GM19035 (cell line): ENCODE data around the gene COX11.

Source experiments
- ATAC-seq: cut with Tn5 transposase; IDR thresholded peaks from one replicate; pipeline ENCODE4 v1.9.1; 2021; ENCODE audit not compliant: unreplicated experiment

COX11 gene, protein sequence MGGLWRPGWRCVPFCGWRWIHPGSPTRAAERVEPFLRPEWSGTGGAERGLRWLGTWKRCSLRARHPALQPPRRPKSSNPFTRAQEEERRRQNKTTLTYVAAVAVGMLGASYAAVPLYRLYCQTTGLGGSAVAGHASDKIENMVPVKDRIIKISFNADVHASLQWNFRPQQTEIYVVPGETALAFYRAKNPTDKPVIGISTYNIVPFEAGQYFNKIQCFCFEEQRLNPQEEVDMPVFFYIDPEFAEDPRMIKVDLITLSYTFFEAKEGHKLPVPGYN

DNA sequence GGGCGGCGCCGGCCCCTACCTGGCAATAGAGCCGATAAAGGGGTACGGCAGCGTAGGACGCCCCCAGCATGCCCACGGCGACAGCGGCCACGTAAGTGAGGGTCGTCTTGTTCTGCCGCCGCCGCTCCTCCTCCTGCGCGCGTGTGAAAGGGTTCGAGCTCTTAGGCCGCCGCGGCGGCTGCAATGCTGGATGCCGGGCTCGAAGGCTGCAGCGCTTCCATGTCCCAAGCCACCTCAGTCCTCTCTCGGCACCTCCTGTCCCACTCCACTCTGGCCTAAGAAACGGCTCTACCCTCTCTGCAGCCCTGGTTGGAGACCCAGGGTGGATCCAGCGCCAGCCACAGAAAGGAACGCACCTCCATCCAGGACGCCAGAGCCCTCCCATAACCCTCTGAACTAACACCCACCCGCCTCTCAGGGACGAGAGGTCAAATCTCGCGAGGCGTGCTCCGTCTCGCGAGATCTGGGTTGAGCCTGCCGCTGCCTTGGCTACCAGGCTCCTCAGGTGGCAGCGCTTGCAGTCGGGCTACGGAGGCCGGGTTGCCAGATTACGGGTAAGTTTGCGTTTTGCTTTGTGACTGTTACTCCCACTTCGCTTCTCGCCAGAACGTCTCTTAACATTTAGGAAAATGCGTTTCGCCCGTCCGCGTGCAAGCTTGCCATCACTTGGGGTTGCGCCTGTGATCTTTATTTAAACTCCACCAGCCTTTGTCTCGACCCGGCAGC lies at the start of gene COX11, which contains the start of gene STXBP4:
Gene COX11 (minus strand): TSS at position 393 of the 726 bp plus-strand sequence. CDS start 8 bp downstream, at position 385.
Gene STXBP4 (plus strand): TSS at position 504 of the 726 bp plus-strand sequence. CDS start 17,455 bp downstream, outside the sequence.
- peak; percentile 93 for ATAC-seq

DNA sequence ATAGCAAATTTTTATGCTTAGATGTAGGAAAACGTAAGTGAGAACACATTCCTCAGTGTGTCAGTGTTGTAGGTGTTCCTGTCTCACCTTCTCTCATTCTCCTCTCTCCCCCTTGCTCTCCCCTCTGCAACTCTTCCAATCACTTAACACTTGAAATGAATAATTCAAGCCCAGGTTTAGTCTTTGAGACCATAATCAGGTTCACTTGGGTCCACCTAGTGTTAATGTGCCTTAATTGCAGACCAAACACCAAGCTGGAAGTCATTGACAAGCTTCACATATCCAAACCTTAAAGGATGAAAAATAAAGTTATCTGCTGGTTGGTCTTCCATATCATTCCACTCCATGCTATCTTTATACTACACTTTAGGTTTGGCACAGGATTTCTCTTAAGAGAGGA lies 37.1 kb upstream of the COX11 start:
- no peak for ATAC-seq

DNA sequence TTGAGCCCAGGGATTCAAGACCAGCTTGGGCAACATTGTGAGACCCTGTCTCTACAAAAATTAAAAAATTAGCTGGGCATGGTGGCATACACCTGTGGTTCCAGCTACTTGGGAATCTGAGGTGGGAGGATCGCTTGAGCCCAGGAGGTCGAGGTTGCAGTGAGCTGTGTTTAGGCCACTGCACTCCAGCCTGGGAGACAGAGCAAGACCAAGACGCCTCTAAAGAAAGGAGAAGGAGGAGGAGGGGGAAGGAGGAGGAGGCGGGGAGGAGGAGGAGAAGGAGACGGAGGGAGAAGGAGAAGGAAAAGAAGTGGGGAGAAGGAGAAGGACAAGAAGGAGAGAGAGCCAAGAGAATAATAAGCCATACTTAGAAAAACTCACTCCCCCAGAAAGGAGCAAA lies 36.0 kb upstream of the COX11 start:
- ATAC-seq: no peak

DNA sequence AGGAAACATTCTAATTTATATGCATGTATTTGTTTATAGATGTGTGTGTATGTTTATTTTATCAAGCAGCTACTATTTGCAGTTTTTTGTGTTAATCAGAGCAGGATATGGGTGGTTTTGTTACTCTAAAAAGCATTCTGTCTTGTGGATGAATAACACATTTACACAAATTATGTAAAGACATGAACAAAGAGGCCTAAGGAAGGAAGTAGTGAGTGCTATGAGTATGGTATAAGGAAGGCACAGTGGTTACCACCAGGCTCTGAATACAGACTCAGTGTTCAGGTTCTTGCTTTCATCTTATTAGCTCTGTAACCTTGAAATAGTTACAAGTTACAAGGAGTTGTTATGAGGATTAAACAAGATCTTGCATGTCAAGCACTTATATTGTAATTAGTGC lies 34.0 kb upstream of the COX11 start:
- ATAC-seq: no peak

DNA sequence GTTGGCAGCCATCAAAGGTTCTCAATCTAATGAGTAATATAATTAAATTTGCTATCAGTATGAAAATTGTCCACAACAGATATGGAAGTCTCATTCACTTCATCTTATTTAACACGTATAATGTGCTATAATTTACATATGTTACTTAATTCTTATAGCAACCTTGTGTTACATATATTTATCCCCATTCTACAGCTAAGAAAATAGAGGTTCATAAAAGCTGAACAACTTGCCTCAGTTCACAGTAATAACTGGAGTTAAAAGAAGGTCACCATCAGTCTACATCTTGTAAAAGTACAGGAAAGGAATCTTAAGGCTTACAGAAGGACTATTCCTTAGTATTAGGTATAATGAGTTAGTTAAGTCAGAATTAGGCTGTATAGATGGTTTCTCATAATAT lies 28.0 kb upstream of the COX11 start:
- no peak for ATAC-seq

DNA sequence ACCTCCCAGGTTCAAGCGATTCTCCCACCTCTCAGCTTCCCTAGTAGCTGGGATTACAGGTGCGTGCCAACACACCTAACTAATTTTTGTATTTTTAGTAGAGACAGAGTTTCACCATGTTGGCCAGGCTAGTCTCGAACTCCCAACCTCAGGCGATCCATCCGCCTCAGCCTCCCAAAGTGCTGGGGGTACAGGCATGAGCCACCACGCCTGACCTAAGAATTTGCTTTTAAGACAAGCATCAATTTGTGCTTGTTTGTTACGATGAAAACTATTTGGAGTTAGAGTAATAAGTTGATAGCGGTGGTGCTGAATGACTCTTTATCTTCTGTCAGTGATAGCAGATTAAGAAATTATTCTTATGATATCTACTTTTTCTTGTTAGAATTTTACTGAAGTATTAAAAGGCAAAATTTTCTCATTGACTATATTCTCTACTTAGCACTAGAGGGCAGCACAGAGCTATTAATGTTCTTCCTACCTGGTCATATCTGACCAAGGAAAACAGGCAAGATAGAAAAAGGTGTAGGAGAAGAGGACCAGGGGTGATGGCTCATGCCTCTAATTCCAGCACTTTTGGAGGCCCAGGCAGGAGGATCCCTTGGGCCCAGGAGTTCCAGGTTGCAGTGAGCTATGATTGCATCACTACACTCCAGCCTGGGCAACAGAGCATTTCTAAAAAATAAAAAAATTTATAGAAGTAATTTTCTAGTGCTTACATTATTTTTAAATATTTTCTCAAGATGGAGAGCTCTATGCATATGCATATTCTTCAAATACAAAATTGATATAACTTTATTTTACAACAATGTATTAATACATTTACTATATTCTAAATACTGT lies 24.6 kb upstream of the COX11 start:
- peak; percentile 69 for ATAC-seq

DNA sequence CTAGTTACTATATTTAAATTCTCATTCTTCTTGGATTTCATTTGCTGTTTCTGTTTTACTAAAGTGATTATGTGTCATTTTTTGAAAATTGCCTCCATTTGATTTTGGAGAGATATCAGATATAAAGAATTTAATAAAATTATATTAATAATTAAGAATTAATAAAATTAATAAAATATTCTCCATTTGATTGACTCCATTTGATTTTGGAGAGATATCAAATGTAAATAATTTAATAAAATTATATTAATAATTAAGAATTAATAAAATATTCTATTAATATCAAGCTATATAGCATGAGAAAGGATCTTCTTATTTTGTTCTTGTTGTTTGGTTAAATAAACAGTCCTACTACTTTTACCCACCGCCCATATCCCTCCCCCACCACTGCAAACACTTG lies 23.1 kb upstream of the COX11 start:
- ATAC-seq: no peak

DNA sequence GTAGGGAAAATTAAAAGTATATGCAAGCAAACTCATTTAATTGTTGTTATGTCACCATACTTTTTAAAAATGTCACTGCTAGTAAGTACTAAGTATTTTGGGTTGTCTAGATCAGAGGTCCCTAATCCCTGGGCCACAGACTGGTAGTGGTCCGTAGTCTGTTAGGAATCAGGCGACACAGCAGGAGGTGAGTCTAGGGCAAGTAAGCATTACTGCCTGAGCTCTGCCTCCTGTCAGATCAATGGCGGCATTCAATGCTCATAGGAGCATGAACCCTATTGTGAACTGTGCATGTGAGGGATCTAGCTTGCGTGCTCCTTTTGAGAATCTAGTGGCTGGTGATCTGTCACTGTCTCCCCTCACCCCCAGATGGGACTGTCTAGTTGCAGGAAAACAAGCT lies 21.7 kb upstream of the COX11 start:
- ATAC-seq: no peak

DNA sequence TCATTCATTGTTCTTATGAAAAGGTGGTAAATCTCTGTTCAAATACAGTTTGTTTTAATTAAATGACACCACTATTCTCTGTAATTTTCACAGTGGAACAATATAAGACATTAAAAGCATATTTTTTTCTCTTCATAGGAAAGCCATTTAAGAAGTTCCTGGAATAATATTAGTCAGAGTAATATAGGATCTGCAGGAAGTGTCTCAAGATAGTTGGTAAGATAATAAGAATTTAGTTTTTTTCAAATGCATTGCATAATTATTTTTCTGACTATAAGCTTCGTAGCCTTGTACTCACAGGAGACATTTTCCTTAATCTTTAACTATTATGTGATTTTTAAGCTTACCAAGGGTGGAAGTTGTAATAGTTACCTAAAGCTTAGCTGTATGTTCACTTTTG lies 17.0 kb upstream of the COX11 start:
- no peak for ATAC-seq

DNA sequence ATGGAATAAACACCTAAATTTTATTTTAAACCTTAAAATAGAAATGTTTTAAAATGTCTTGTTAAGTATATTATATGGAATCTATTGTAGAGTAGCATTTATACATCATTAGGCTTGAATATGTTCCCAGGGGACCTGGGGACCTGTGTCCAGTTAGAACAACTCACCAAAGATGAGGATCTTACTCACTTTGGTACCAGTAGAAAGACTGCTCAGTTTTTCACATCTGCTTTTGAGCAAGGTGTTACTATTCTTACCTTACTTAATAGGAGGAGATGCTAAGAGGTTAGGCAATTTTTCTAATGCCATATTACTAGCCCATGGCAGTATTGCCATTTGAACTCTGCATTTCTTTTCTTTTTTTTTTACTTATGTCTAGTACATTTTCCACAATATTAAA lies 14.8 kb upstream of the COX11 start:
- no peak for ATAC-seq

DNA sequence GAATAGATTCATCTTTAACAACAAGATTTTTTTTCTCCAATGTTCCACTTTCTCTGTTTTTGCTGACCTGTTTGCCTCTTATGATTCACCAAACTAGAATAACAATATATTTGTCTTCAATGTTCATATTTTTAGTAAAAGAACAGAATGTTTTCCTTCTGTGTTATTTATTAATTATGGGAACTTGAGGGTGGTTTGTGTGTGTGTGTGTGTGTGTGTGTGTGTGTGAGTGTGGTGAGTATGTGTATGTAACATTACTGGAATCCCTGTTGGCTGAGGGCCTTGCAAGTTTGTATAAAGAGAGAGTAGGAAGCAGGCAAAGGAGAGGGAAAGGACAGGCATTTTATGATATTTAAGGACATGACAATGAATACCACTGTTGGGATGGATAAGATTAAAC lies 13.9 kb upstream of the COX11 start:
- ATAC-seq: no peak

DNA sequence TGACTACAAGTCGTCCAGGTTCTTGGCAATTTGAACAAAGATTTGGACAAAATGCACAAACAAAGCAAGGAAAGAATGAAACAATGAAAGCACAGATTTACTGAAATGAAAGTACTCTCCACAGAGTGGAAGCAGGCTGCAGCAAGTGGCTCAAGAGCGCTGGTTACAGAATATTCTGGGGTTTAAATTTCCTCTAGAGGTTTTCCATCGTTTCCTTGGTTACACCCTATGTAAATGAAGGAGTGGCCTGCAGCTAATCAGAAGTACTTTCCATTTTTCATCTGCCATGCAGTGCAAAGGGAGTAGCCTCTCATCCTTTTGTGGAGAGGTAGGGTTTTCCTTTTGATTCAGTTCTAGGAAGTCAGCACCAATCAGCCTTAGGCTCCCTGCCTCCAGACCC lies 11.9 kb upstream of the COX11 start:
- no peak for ATAC-seq

DNA sequence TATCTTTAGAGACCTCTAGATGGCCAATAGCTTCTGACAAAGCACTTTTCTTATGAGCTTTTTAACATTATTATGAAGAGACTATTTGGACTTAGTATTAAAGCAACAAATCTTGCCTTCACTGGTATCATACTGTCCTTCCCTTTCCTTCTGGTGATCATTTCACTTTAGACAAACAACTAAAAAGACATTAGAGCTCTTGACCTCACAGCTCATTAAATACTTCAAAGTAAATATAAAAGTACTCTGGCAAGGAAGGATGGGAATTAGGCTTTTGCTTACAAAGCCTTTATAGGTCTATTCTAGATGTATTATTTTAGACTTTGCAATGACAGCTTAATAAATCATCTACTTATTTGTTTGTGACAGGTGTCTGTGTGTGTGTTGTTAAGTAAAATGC lies 11.2 kb upstream of the COX11 start:
- ATAC-seq: no peak

DNA sequence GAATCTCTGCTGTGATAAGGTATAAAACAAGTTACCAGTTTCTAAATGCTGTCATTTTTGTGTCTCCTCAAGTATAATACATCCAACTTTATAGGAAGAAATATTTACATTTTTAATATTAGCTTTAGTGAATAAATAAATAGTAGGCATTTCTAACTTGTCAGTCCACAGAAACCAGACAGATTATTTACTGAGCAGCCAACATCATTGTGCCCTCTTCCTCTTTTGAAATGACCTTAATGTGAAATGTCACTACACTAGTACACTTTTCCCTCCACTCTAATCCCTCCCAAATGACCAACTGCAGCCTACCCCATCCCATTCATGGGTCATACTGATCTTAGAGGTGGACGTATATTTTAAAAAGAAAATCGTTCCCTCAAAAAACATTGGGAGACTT lies 9.3 kb upstream of the COX11 start:
- ATAC-seq: no peak

DNA sequence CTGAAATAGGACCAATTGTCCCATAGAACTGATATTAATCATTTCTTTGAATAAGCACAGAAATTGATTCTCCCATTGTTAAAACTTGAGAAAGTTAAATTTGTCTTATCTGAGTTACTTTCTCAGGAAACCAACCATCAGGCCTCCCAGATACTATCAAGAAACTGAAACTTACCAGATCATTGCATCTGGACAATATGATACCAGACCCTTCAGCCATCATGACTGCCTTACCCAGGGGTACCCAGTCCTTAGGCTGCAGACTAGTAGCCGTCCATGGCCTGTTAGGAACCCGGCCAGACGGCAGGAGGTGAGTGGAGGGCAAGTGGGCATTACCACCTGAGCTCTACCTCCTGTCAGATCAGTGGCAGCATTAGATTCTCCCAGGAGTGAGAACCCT lies 7.9 kb upstream of the COX11 start:
- no peak for ATAC-seq

DNA sequence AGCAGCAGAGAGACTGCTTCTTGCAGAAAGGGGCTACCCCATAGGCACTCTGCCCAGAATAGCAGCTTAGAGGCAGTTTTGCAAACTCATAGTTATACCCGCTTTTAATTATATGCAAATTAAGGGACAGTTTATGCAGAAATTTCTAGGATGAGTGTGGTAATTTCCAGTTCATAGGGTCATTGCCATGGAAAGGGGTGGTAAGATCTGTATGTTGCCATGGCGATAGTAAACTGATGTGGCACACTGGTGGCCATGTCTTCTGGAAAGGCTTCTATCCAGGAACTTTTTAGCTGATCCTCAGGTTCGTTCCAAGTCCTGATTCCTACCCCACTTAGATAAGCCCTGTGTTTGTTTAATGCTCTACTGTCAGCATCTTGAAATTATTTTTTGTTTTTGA lies 6.3 kb upstream of the COX11 start:
- no peak for ATAC-seq

DNA sequence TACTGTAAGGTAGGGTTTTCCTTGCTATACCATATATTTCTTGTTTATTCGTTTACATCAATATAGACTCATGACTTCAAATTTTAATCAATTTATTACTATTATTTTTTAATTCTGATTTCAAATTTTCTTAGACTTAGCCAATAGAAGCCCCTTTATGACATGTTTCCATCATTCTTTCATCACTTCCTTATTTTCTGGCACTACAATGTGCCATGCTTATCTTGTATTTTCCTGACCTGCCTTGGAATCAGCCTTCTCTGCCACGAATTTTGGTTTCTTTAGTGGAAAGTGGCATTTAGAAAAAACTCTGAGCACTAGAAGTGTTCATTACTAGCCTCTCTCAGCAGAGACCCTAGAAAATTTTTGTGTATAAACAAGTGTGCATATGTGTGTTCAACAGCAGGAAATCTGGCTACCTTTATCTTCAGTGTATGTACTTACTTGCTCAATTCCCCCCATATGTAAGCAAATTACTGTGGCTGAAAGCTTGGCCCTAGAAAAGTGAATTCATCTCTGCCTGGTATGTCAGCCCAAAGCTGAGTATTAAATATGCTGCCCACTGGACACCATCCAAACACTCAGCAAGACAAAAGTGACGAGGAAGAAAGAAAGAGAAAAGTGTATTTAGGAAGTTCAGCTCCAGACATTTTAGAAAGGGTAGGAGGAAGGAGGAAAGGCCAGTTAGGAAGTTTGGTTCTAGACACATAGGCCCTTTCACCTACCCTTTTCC lies 4.1 kb upstream of the COX11 start:
- ATAC-seq: no peak

DNA sequence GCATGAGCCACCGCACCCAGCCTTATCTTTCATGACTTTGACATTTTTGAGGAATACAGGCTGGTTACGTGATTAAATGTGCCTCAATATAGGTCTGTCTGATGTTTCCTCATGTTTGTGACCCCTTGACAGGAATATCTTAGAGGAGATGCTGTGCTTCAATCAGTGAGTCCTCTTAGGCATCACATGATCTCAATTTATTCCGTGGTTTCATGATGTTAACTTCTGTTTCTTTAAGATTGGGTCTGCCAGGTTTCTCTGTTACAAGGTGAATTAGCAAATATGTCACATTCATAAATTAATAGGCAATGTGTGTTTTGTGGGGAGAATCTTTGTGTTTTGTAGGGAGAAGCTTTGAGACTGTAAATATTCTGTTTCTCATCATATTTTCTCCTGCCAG lies 3.4 kb upstream of the COX11 start:
- ATAC-seq: no peak

DNA sequence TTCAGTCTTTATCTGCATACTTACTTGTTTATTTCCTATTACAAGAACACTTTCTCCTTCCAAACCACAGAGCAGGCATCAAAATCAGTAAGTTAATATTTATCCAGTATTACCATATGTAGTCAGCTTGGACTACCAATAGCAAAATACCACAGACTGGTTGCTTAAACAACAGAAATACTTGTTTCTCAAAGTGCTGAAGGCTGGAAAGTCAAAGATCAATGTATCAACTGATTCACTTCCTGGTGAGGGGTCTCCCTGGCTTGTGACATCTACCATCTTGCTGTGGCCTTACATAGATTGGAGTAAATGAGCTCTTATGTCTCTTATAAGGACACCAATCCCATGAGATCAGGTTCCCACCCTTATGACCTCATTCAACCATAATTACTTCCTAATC lies 2.7 kb upstream of the COX11 start:
- ATAC-seq: no peak

DNA sequence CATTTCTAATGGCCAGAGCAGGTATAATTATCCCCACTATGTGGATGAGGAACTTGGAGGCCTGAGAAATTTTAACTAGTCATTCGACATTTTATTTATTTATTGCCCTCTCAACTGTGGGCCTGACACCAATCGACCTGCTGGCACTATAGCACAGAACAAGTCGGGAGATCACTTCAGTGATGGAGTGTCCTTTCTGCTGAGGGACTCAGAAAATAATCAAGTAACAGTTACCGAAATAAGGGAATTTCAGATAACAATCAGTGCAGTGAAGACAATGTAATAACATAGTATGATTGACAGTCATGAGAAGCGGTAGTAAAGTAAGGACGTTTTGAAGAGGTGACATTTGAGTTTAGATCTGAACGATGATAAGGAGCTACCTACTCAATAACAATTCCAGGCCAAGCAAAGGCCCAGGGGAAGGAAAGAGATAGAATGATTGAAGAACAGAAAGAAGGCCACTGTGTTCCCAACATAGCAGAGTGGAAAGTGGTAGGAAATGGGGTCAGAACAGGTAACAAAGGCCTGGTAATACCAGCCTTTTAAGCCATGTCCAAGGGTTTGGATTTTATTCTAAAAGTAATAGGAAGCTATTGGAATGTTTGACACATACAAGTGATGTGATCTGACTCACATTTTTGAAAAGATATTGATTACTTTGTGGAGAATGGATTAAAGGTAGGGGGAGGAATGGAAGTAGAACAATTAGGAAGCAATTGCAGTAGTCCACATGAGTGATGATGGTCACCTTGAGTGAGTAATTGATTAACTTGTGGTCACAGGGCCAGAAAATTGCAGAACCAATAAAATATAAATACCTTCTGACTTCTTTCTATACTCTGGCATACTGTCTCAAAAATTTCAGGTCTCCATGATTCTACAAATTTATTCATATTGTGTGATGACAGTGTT lies 1.5 kb upstream of the COX11 start:
- no peak for ATAC-seq
